Neural crest cell (in vitro differentiated cells): ENCODE data around the gene SERP1. TPM values are rescaled to one million over a fixed set of nuclear protein-coding genes. Genes with fewer than 3 reads are reported as not detected.

ENCODE experiments used
- DNase-seq: peaks from one replicate; pipeline ENCODE4 v3.0.0; 2021; ENCODE audit warnings: low read depth, mixed read lengths, low spot score
- H3K27ac Mint-ChIP-seq: one replicate; pipeline ENCODE4 v1.8.0; 2021; ENCODE audit warnings: mild to moderate bottlenecking, mixed read lengths; ENCODE audit not compliant: unreplicated experiment
- H3K27me3 Mint-ChIP-seq: 2 replicates; pipeline ENCODE4 v1.8.0; 2021; ENCODE audit warnings: low read depth, mild to moderate bottlenecking, mixed read lengths
- H3K36me3 Mint-ChIP-seq: 2 replicates; pipeline ENCODE4 v1.8.0; 2021; ENCODE audit warnings: low read depth, mild to moderate bottlenecking, mixed read lengths
- H3K4me1 Mint-ChIP-seq: 2 replicates; pipeline ENCODE4 v1.8.0; 2021; ENCODE audit warnings: mixed read lengths
- H3K4me3 Mint-ChIP-seq: one replicate; pipeline ENCODE4 v1.8.0; 2021; ENCODE audit warnings: mild to moderate bottlenecking, mixed read lengths
- H3K9me3 Mint-ChIP-seq: 2 replicates; pipeline ENCODE4 v1.8.0; 2021; ENCODE audit warnings: mixed read lengths
- CTCF ChIP-seq: fragments of 200-600 bp; sonication (generic); conservative IDR thresholded peaks from 2 replicates; pipeline ENCODE4 v1.5.0; 2021; ENCODE audit warnings: antibody characterized with exemption, mild to moderate bottlenecking
- total RNA-seq: library from RNA; stranded (reverse); gene quantifications from 2 replicates; pipeline ENCODE4 v1.2.1, GENCODE V29; 2021

Gene SERP1
- total RNA-seq, 1 donor from 2014 or later: 81.6 TPM

- Mint-ChIP-seq H3K9me3 (peaks cover 9% of the 10 kb centered on the region), H3K27ac (no peak overlapping the region), H3K27me3 (no peaks in the 10 kb centered on the region), H3K4me3 (no peak overlapping the region), H3K4me1 (peaks cover 20% of the 10 kb centered on the region), H3K36me3 (peaks cover 5% of the 10 kb centered on the region)
- no peak for DNase-seq
- no peak for TF ChIP-seq CTCF
These were observed 48.3 kb downstream of the SERP1 start for GRCh38 chr3:150497956-150498355.

GRCh38 chr3:150495563-150496168, 50.6 kb downstream of the SERP1 start:
- peaks cover 20% of the 10 kb centered on the region for H3K4me1 Mint-ChIP-seq
- H3K4me3 Mint-ChIP-seq: no peak overlapping the region
- H3K27me3 Mint-ChIP-seq: no peaks in the 10 kb centered on the region
- H3K9me3 Mint-ChIP-seq: peaks cover 3% of the 10 kb centered on the region
- no peak overlapping the region for H3K27ac Mint-ChIP-seq
- peak; percentile 13 for DNase-seq
- TF ChIP-seq CTCF: peak; percentile 94
- no peaks in the 10 kb centered on the region for H3K36me3 Mint-ChIP-seq

- H3K9me3 Mint-ChIP-seq: peaks cover 3% of the 10 kb centered on the region
- no peaks in the 10 kb centered on the region for H3K27me3 Mint-ChIP-seq
- no peaks in the 10 kb centered on the region for H3K36me3 Mint-ChIP-seq
- H3K27ac Mint-ChIP-seq: peak overlapping the region; percentile 54
- no peak for DNase-seq
- H3K4me3 Mint-ChIP-seq: no peak overlapping the region
- TF ChIP-seq CTCF: no peak
- peaks cover 20% of the 10 kb centered on the region for H3K4me1 Mint-ChIP-seq
These were observed 51.1 kb downstream of the SERP1 start for GRCh38 chr3:150495149-150495548.

- H3K4me3 Mint-ChIP-seq: no peak overlapping the region
- peaks cover 3% of the 10 kb centered on the region for H3K9me3 Mint-ChIP-seq
- no peak for DNase-seq
- no peak overlapping the region for H3K27ac Mint-ChIP-seq
- no peaks in the 10 kb centered on the region for H3K27me3 Mint-ChIP-seq
- H3K4me1 Mint-ChIP-seq: peaks cover 20% of the 10 kb centered on the region
- TF ChIP-seq CTCF: no peak
- no peaks in the 10 kb centered on the region for H3K36me3 Mint-ChIP-seq
These were observed 51.8 kb downstream of the SERP1 start for GRCh38 chr3:150494411-150494977.

Other genes with a start within 250 kb of the SERP1 start
- 37.9 and 40.8 TPM in 2 replicates for gene TSC22D2, start 138.2 kb downstream of the SERP1 start, total RNA-seq
- gene EIF2A, start 291 bp upstream of the SERP1 start, total RNA-seq: 65.7 and 75.6 TPM in 2 replicates
- 58.2 and 63.9 TPM in 2 replicates for gene SELENOT, start 56.8 kb upstream of the SERP1 start, total RNA-seq
- 0.40 and 0.57 TPM in 2 replicates for gene ERICH6, start 157.4 kb upstream of the SERP1 start, total RNA-seq
- gene SIAH2, start 216.7 kb upstream of the SERP1 start, total RNA-seq: 18.2 and 18.5 TPM in 2 replicates